ENCODE data around the gene PRDM7.
"Not testable (repeated sequence)": the region's sequence is repeated elsewhere in the genome, so short reads cannot be mapped to it uniquely, and the experiment has no call there.

GRCh38 chr16:90100229-90100628 lies 23.1 kb upstream of the PRDM7 start:
- not testable (repeated sequence) for TF ChIP-seq CTCF, POLR2A, EP300 (IDR thresholded peaks at IDR 0.05)
